HG02610 (cell line): Measurements from ENCODE around the gene HK2.

Source experiments
- ATAC-seq: cut with Tn5 transposase; IDR thresholded peaks from one replicate; pipeline ENCODE4 v1.9.1; 2021; ENCODE audit warnings: mild to moderate bottlenecking, moderate library complexity; ENCODE audit not compliant: unreplicated experiment

Gene HK2

GRCh38 chr2:74930811-74931486 is 97.0 kb downstream of the HK2 start:
- no peak for ATAC-seq

- no peak for ATAC-seq
These were observed 98.0 kb downstream of the HK2 start for GRCh38 chr2:74931940-74932339.

GRCh38 chr2:74935975-74936391 is 102.1 kb downstream of the HK2 start:
- no peak for ATAC-seq

GRCh38 chr2:74937221-74937880 is 103.4 kb downstream of the HK2 start:
- ATAC-seq, result no peak

GRCh38 chr2:74938264-74938663 is 104.3 kb downstream of the HK2 start:
- no peak for ATAC-seq

DNA sequence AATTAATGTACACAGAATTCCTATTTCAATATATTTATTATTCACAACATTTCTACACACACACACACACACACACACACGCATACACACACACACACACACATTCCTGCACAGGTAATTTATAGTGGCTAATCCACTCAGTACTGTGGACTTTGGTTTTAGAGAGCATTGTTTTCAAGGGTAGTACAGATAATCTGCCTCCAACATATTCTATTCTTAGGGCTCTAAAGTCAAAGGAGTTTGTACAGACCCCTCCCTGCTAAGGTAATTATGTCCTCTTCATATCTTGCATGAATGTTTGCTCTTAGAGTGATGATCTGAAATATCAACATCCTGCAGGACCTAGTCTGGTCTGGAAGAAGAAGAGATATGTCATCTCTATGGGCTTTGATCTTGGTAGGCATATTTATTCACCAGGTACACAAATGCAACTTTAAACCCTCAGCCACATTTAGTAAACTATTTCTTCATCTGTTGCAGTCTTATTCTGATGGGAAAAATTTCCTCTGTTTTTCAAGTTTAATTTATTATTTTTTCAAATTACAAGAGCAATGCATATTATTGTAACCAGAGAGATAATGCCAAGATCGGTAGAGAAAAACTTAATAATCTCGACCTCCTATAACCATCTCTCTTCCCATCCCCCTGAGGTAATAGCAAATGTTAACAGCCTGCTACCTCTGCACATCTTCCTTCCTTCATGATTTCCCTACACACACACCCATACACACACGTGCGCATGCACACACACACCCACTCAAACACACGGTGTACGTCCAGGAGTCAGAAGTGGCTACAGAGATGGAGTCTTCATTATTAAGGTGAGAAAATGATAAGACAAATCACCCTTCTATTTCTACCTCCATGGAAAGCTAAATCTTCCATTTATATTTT is 106.2 kb downstream of the HK2 start:
- no peak for ATAC-seq

- ATAC-seq, result no peak
These were observed 107.4 kb downstream of the HK2 start for GRCh38 chr2:74941284-74941683.

DNA sequence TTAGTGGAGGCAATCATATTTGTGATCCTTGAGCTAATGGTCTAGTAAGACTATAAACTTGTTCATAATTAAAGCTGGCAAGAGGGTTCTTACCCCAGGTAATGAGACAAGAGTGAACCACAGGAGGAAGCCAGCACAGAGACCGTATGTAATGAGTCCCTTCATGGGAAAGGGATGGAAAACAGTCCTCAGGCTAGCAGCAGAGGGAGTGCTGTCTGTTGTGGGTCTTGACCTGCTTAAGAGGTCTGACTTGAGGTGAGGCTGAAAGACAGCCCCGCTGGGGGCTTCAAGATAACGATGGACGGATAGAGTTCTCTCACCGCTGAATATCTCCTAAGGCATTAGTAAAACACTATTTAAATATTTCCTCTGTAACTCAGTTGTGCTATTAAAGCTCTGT is 108.3 kb downstream of the HK2 start:
- ATAC-seq, result no peak
